Ovary (tissue), 3 donors: Measurements from ENCODE around the gene ARHGAP45.

Experiments used
- CTCF ChIP-seq, 3 donors: fragments of 450-650 bp in 2 of 3; fragments of 200-600 bp in 1 of 3; IDR thresholded peaks; one replicate each; pipeline versions ENCODE4 v1.5.1 to v1.8.0; 2016 to 2022; ENCODE audit warnings: antibody characterized with exemption in 3 of 3, mild to moderate bottlenecking in 1 of 3
- EP300 ChIP-seq: sonication (generic); formaldehyde crosslinking; IDR thresholded peaks from one replicate; pipeline ENCODE4 v1.6.1; 2017; ENCODE audit warnings: antibody characterized with exemption
- donor health status: DM: no; HTN: no; CAD: no.

GRCh38 chr19:1130771-1131717, 64.1 kb downstream of the ARHGAP45 start:
- TF ChIP-seq CTCF (IDR thresholded peaks at IDR 0.05) (no peak), EP300 (no peak)
